PC-3 (cell line): ENCODE data around the gene ZNF692.

ENCODE experiments used
- CTCF ChIP-seq: fragments of 300-600 bp; sonication (generic); conservative IDR thresholded peaks from 2 replicates; pipeline ENCODE4 v1.5.1; 2017; ENCODE audit warnings: antibody characterized with exemption, low read depth, mild to moderate bottlenecking, low read length
- EZH2 ChIP-seq: fragments of 300-600 bp; sonication (generic); IDR thresholded peaks from one replicate; pipeline ENCODE4 v1.6.1; 2017; ENCODE audit warnings: antibody characterized with exemption, mild to moderate bottlenecking, low read length; ENCODE audit not compliant: unreplicated experiment

- TF ChIP-seq CTCF (no peak), EZH2 (no peak)
These were observed 27.0 kb downstream of the ZNF692 start for GRCh38 chr1:248831842-248832241.
